Stimulated activated CD4-positive, alpha-beta T cell treated with anti-CD3 and anti-CD28 coated beads, Interleukin-12 subunit alpha, Interleukin-12 subunit beta, amount 100 ng/mL, for 48 hours (primary cell): ENCODE measurements around the gene PER2.
"Not testable (repeated sequence)": the region's sequence is repeated elsewhere in the genome, so short reads cannot be mapped to it uniquely, and the experiment has no call there.

Experiments used
- DNase-seq, 3 donors: peaks; one replicate each; pipeline ENCODE4 v3.0.0-alpha.2; 2020; ENCODE audit warnings: low read depth in 2 of 3, low spot score in 1 of 3

PER2 gene

GRCh38 chr2:238313289-238313990, 25.0 kb upstream of the PER2 start:
- no peak for DNase-seq

GRCh38 chr2:238310721-238311120, 22.3 kb upstream of the PER2 start:
- not testable (repeated sequence) for DNase-seq

GRCh38 chr2:238308177-238308576, 19.8 kb upstream of the PER2 start:
- no peak for DNase-seq

GRCh38 chr2:238306672-238306998, 18.2 kb upstream of the PER2 start:
- no peak for DNase-seq

- DNase-seq = no peak
Observed at GRCh38 chr2:238305965-238306671, 17.7 kb upstream of the PER2 start.

- no peak for DNase-seq
Observed at GRCh38 chr2:238305092-238305862, 16.9 kb upstream of the PER2 start.

- no peak for DNase-seq
Observed at GRCh38 chr2:238304116-238304515, 15.7 kb upstream of the PER2 start.

GRCh38 chr2:238302751-238303150, 14.3 kb upstream of the PER2 start:
- DNase-seq = no peak

GRCh38 chr2:238302087-238302486, 13.7 kb upstream of the PER2 start:
- no peak for DNase-seq

- no peak for DNase-seq
Observed at GRCh38 chr2:238299803-238300202, 11.4 kb upstream of the PER2 start.

- no peak for DNase-seq
Observed at GRCh38 chr2:238296638-238297457, 8.4 kb upstream of the PER2 start.

GRCh38 chr2:238295144-238296112, 7.0 kb upstream of the PER2 start:
- no peak for DNase-seq

GRCh38 chr2:238294393-238295143, 6.2 kb upstream of the PER2 start:
- DNase-seq = no peak

- no peak for DNase-seq
Observed at GRCh38 chr2:238294046-238294392, 5.6 kb upstream of the PER2 start.

- DNase-seq = no peak
Observed at GRCh38 chr2:238291550-238292281, 3.3 kb upstream of the PER2 start.

- no peak for DNase-seq
Observed at GRCh38 chr2:238290715-238291549, 2.5 kb upstream of the PER2 start.

- DNase-seq = no peak
Observed at GRCh38 chr2:238290091-238290509, 1.7 kb upstream of the PER2 start.

GRCh38 chr2:238289574-238289973, 1.2 kb upstream of the PER2 start:
- peak in 1 of 3 donors; percentile 16 for DNase-seq
